Tibial nerve (tissue), 4 donors: Measurements from ENCODE around the gene HSPH1. TPM values are rescaled to one million over a fixed set of nuclear protein-coding genes. Genes with fewer than 3 reads are reported as not detected.

ENCODE experiments used
- DNase-seq, 2 donors: peaks; one replicate each; pipeline ENCODE4 v3.0.0-alpha.2; 2019; ENCODE audit warnings: low spot score in 2 of 2
- H3K27ac ChIP-seq, 4 donors: fragments of 200-600 bp; sonication (generic) in 3 of 4; one replicate each; pipeline ENCODE4 v1.5.1; 2017 to 2019; ENCODE audit warnings: mild to moderate bottlenecking in 1 of 4
- H3K27me3 ChIP-seq, 2 donors: fragments of 200-600 bp; sonication (generic) in 1 of 2; one replicate each; pipeline versions ENCODE4 v1.5.1 to v1.6.0; 2017 to 2019
- H3K36me3 ChIP-seq, 3 donors: fragments of 200-600 bp; sonication (generic); one replicate each; pipeline ENCODE4 v1.5.1; 2018 to 2019
- H3K4me1 ChIP-seq, 4 donors: fragments of 200-600 bp; sonication (generic) in 3 of 4; one replicate each; pipeline ENCODE4 v1.5.1; 2017 to 2019
- H3K4me3 ChIP-seq, 4 donors: fragments of 200-600 bp; sonication (generic) in 3 of 4; one replicate each; pipeline ENCODE4 v1.5.1; 2017 to 2019; ENCODE audit warnings: mild to moderate bottlenecking in 1 of 4, moderate library complexity in 1 of 4
- H3K9me3 ChIP-seq, 4 donors: fragments of 200-600 bp; sonication (generic) in 3 of 4; one replicate each; pipeline ENCODE4 v1.5.1; 2017 to 2019
- CTCF ChIP-seq, 5 experiments: fragments of 200-600 bp in 3 of 5; fragments of 450-650 bp in 2 of 5; sonication (generic) in 3 of 5; IDR thresholded peaks; one replicate each; pipeline ENCODE4 v1.5.1; 2016 to 2019; ENCODE audit warnings: antibody characterized with exemption in 5 of 5, mild to moderate bottlenecking in 3 of 5, moderate library complexity in 2 of 5
- EP300 ChIP-seq, 2 donors: sonication (generic); formaldehyde crosslinking; IDR thresholded peaks; one replicate each; pipeline ENCODE4 v1.6.1; 2017; ENCODE audit warnings: antibody characterized with exemption in 2 of 2, mild to moderate bottlenecking in 1 of 2
- POLR2A ChIP-seq, 2 donors: fragments of 450-650 bp; IDR thresholded peaks; one replicate each; pipeline ENCODE4 v1.6.1; 2017; ENCODE audit warnings: antibody characterized with exemption in 2 of 2, mild to moderate bottlenecking in 2 of 2, moderate library complexity in 2 of 2
- WGBS, 2 donors: methylation state at CpG; one replicate each; pipeline ENCODE4 v1.1.5; 2018; 5-methylcytosine and 5-hydroxymethylcytosine counted together
- total RNA-seq, 4 donors: library from RNA; depleted of rRNA; stranded (reverse); fragments of >200 nt; gene quantifications; one replicate each; pipeline ENCODE4 v1.1.0, GENCODE V29; 2016

The HSPH1 gene
- total RNA-seq, 4 donors from 2014 or later, result 26.2 to 41.7 (median 30.0) TPM

DNA sequence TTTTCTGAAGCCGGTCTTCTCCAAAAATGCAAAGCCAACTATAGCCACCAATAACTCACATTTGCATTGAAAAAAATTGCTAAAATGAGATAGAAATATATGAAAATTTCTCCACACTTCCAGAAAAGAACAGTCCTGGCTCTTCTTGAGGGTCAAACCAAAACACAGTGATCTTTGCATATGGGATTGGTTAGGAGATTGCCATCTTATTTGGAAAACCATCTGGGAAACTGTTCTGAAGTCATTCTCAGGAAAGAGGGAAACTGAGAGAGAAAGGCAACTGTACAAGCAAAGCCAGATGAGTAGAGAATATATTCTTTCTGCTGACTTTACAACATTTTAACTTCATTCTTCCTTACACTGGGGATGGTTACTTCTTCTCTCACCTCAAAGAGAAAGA lies 54.6 kb downstream of the HSPH1 start:
- Histone ChIP-seq H3K27ac (no peak overlapping the region), H3K9me3 (no peaks in the 10 kb centered on the region), H3K36me3 (no peaks in the 10 kb centered on the region), H3K27me3 (no peaks in the 10 kb centered on the region), H3K4me3 (no peak overlapping the region), H3K4me1 (no peaks in the 10 kb centered on the region)
- no peak for TF ChIP-seq POLR2A (IDR thresholded peaks at IDR 0.05)
- TF ChIP-seq CTCF (IDR thresholded peaks at IDR 0.05), result no peak
- TF ChIP-seq EP300 (IDR thresholded peaks at IDR 0.05), result no peak
- WGBS, 2 donors, result 96 to 98% methylated on average over 1 of the region's 1 CpG
- DNase-seq, result no peak

- WGBS, 2 donors, result 88 to 92% methylated on average over 3 of the region's 3 CpGs
- no peak for TF ChIP-seq CTCF (IDR thresholded peaks at IDR 0.05)
- no peak for TF ChIP-seq POLR2A (IDR thresholded peaks at IDR 0.05)
- no peak for TF ChIP-seq EP300 (IDR thresholded peaks at IDR 0.05)
- no peak overlapping the region for H3K4me3 ChIP-seq
These were observed 55.8 kb downstream of the HSPH1 start for GRCh38 chr13:31105856-31106255.

DNA sequence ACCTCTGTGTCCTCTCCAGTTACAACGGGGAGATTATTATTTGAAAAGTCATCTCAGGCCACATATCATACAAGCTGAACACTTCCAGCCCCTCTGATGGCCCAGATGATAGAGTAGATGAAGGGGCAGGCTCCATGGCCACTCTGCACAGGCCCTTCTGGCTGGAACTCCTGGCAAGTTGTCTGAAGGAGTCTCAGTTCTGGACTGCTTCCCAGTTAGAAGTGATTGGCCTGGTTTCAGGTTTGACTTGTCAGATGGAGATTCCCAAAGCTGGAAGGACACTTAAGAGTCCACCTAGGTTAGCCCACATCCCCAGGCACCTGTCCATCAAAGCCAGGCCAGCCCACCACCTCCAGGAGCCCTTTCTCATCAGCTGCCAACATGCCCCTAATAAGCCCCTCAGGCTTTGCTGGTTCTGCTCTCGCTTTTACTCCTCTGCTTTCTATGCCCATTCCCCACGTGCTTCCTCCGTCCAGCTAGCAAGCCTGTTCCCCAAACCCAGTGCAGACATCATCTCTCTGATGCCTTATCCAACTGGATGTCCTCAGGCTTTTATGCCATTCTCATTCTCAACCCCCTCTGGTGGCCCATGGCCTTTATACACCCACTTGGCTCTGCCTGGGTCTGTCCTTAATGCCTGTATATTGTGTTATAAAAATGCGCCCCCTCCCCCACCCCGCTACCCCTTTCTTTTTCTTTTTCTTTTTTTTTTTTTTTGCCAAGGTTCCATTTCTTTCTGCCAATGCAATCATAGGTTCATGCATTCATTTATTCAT lies 56.5 kb downstream of the HSPH1 start:
- 85 to 89% methylated on average over 6 of the region's 6 CpGs for WGBS, 2 donors
- H3K36me3 ChIP-seq, result no peaks in the 10 kb centered on the region

More at GRCh38 chr13:31105856-31106255, 55.8 kb downstream of the HSPH1 start:
- H3K27ac ChIP-seq, result no peak overlapping the region
- no peak for DNase-seq
- no peaks in the 10 kb centered on the region for H3K36me3 ChIP-seq
- no peaks in the 10 kb centered on the region for H3K4me1 ChIP-seq
- H3K9me3 ChIP-seq, result no peaks in the 10 kb centered on the region
- no peaks in the 10 kb centered on the region for H3K27me3 ChIP-seq

GRCh38 chr13:31102905-31103304 lies 58.8 kb downstream of the HSPH1 start:
- Histone ChIP-seq H3K36me3 (no peaks in the 10 kb centered on the region), H3K4me3 (no peak overlapping the region), H3K27ac (no peak overlapping the region), H3K27me3 (peaks cover 0 to 5% of the 10 kb centered on the region in 2 donors), H3K4me1 (no peaks in the 10 kb centered on the region), H3K9me3 (no peaks in the 10 kb centered on the region)
- TF ChIP-seq CTCF (IDR thresholded peaks at IDR 0.05) (no peak), POLR2A (IDR thresholded peaks at IDR 0.05) (no peak), EP300 (IDR thresholded peaks at IDR 0.05) (no peak)
- 94 to 97% methylated on average over 3 of the region's 3 CpGs for WGBS, 2 donors
- DNase-seq, result no peak

More for the DNA sequence above, 56.5 kb downstream of the HSPH1 start:
- TF ChIP-seq EP300 (IDR thresholded peaks at IDR 0.05), result no peak
- no peak for TF ChIP-seq POLR2A (IDR thresholded peaks at IDR 0.05)
- no peak for TF ChIP-seq CTCF (IDR thresholded peaks at IDR 0.05)
- Histone ChIP-seq H3K4me1 (no peaks in the 10 kb centered on the region), H3K9me3 (no peaks in the 10 kb centered on the region), H3K27ac (no peak overlapping the region), H3K27me3 (no peaks in the 10 kb centered on the region), H3K4me3 (no peak overlapping the region)
- peak in 1 of 2 donors; percentile 16 for DNase-seq

GRCh38 chr13:31101472-31102170 lies 60.1 kb downstream of the HSPH1 start:
- Histone ChIP-seq H3K36me3 (no peaks in the 10 kb centered on the region), H3K27me3 (peaks cover 0 to 5% of the 10 kb centered on the region in 2 donors), H3K4me1 (no peaks in the 10 kb centered on the region), H3K9me3 (no peaks in the 10 kb centered on the region), H3K27ac (no peak overlapping the region), H3K4me3 (no peak overlapping the region)
- WGBS, 2 donors, result 59 to 60% methylated on average over 6 to 7 of the region's 7 CpGs
- DNase-seq, result no peak
- TF ChIP-seq EP300 (IDR thresholded peaks at IDR 0.05) (no peak), POLR2A (IDR thresholded peaks at IDR 0.05) (no peak), CTCF (IDR thresholded peaks at IDR 0.05) (no peak)
